HG02759 (cell line): Measurements from ENCODE around the gene TEX35.
A peak's percentile ranks its signal among the peaks of the same experiment; 100 is the strongest.

Experiments
- ATAC-seq: cut with Tn5 transposase; IDR thresholded peaks from one replicate; pipeline ENCODE4 v1.9.1; 2021; ENCODE audit warnings: mild to moderate bottlenecking, moderate library complexity; ENCODE audit not compliant: unreplicated experiment

The TEX35 gene

DNA sequence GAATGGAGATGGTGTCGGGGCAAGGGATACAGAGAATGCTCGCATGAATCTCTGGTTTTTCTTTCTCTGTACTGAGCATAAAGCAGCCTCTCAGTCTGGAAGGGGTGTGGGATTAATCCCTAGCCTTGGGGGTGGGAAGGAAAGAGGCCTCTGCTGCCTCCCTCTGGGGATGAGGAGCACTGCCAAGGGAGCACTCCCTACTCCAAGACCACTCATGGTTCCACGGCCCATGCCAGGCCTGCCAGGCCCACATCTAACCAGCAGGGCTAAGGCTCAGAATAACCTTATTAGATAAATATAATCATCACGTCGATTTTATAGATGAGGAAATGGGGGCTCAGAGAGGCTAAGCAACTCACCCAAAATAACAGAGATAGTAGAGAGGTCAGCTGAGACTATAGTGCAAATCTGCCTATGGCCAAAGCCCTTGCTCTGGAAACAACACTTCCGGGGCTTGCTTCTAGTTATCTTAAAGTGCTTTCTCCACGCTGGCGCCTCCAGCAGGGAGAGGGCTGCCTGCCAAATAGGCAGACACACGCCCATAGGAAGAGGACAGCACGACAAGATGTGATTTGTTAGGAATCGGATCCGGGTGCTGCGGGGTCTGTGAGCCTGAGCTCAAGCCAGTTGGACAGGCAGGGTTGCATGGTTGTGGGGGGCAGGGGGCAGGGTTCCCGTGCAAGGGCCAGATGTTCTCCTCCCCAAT is 522 bp downstream of the TEX35 start:
- ATAC-seq, result no peak

DNA sequence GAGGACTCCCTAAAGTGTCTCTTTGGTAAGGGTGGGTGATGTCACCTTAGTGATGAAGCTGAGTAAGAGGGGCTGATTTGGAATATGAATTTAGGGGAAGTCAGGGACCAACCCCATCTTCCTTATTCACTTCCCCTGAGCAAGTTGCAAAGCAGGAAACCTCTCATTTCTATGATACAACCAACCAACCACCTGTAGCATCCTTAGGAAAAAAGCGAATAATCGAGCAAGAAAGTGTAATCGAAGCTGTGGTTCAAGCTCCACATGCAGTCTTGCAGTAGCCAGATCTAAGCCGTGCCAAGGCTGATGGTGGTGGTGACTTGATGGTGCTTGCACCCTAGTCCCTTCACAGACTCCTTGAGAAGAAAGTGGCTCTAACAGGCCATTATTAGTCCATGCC is 3.2 kb downstream of the TEX35 start:
- ATAC-seq, result no peak

DNA sequence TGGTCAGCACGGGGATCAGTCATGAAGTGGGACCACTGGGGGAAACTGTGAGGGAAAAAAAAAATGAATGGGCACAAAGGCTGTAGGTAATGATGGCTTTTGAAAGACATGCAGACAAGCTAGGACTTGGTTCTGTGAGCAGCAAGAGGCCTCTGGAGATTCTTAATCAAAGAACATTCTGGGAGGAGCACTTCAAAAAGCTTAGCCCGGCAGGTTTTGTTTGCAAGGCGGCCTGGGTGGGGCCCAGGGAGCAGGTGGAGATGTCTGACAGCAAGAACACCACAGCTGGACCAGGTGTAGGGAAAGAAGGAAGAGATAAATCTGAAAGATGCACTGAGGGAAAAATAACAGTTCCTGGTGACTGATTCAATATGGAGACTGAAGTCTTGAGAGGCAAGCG is 6.0 kb downstream of the TEX35 start:
- no peak for ATAC-seq

DNA sequence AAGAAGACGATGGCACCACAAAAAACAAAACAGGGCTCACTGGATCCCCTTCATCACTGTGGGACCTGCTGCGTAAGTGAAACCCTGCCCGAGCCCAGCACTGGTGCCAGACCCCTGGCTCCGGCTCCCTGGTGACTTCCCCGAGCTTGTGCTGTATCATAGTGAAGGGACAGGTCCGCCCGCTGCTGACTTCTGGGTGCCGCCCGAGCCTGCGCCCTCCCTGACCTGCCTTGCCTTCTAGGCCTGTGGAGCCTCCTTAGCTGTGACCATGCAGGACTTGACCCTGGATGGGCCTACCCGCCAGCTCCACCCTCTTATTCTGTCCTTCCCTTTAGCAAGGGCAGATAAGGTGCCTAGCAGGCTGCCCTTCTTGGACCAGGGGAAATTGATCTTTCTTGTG is 7.9 kb downstream of the TEX35 start:
- no peak for ATAC-seq

DNA sequence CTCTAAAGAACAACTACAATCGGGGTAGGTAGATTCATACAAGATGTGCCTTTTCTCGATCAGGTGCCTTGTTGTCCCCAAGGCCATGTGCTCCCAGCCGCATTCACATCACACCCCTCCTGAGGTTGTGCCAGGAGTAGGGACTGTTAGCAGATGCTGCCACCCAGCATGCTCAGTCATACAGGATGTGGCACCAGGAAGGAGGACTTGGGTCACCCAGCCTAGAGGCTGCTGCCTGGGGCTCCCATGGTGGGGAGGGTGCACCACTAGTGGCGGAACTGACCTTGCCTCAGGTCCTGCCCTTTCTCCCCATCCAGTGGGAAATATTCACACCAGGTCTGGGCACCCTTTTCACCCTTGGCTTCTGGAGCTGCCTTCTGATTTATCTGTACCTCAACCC is 8.3 kb downstream of the TEX35 start:
- no peak for ATAC-seq

DNA sequence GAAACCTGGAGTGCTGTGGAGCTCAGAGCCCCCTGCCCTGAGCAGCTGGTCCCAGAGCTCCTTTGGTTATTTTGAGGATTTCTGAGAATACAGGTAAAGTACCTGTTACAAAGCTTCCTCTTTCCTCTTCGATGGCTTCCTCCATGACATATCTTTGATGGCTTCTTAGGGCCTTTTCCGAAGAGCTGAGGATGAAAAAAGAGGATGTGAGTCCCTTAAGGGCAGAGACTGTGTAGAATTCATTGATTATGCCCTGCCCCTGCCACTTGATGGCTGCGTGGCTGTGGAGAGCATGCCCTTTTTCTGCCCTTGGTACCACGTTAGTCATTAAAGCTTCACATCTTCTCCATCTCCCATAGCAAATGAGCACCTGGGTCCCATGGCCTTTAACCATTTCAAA is 14.2 kb downstream of the TEX35 start:
- no peak for ATAC-seq

DNA sequence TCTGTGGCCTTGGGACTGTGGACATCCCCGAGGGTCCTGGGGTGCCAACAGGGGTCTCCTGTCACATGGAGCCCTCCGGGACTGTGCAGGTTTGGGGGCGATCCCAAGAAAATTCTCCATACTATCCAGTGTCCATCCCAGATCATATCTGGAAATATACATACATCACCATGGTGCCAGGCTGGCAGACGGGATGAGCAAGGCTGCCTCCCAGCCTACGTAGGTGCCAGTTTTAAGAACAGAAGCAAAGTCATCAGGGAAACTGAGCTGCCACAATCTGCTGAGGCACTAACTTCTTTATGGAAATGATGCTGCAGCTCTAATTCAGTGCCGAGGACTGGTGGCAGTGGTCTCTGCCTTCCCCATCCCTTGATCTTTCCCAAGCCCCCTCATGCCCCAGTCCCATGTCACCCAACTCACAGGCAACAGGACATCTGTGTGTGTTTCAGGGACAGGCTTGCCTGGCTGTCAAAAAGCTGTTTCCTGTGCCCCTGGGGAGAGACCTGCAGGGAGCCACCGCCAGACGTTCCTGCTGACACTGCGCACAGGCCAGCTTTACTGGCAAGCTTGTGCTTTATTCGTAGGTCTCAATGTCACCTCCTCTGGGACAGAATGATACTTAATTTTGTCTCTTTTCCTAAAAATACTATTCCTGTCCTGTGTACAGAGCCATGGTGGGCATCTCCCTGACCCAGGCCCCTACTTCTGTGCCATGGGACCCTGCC is 15.5 kb downstream of the TEX35 start:
- ATAC-seq, result no peak

DNA sequence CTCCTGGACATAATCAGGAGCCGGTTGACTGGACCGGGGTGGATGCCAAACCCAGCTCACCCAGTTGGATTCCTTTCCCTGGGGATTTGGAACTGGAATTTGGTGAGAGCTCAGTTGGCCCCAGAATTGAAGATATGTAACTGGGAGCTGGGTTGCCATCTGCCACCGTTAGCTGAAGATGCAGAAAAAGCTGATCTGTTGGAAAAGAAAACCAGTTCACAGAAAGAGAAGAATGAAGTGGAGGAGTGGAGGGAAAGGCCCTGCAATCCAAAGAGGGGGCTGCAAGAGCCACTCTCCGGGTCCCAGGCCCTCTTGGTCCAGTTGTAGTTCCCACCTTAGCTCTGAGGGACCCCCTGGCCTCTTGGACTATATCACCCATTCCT is 16.0 kb downstream of the TEX35 start:
- no peak for ATAC-seq

DNA sequence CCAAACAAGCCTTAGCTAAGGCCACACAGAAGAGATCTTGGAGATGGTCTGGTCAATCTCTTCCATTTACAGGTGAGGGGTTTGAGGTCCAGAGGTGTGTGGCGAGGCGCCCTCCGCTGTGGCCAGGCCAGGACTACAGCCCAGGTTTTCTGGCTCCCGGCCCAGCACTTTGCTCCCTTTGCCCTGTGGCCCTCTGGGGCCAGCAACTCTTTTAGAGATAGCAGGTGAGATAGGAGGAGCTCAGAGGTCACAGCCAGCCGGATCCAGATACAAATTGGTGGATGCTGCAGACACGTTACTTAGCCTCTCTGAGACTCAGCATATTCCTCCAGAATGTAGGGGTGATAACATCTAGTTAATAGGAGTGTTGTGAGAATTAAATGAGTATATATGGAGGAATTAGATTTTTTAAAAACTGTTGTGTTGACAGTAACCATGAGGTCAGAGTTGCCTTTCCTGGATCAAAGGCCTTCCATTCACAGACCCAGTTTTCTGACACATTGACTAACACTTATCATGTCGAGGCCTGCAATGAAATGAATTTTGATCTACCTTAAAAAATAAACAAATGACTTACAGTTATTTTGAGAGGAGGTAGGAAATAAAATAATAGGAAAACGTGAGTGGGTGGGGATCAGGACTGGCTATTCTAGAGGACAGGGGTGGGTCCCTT is 16.6 kb downstream of the TEX35 start:
- no peak for ATAC-seq

DNA sequence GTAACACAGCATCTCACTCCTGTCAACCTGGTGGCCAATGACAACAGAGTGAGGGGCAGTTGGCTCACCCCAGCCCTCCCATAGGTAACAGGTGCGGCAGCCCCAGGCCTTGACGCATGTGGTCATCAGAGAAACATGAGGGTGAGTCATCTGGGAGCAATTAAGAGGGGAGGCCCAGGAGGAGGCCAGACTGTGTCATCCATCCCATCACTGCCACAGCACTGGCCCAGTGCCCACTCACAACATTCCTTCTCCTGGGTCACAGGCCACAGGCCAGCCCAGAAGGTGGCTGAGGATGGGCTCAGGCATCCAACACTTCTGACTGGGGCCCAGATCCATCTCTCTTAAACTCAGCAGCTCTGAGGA is 17.1 kb downstream of the TEX35 start:
- ATAC-seq, result no peak

DNA sequence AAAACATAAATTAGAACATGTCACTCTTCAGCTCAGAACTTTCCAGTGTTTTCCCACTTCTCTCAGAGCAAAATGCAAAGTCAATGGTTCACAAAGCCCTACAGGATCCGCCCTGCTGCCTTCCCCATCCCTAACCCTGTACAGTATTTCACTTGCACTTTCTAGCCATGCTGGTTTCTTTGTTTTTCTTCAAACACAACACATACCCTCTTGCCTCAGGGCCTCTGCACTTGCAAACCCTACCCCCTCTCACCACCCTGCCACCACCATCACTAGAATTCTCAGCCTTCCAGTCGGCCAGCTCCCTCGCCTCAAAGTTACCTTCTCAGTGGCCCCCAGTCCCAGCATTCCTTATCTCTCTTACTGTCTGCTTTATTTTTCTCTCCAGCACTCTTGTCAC is 17.6 kb downstream of the TEX35 start:
- no peak for ATAC-seq

DNA sequence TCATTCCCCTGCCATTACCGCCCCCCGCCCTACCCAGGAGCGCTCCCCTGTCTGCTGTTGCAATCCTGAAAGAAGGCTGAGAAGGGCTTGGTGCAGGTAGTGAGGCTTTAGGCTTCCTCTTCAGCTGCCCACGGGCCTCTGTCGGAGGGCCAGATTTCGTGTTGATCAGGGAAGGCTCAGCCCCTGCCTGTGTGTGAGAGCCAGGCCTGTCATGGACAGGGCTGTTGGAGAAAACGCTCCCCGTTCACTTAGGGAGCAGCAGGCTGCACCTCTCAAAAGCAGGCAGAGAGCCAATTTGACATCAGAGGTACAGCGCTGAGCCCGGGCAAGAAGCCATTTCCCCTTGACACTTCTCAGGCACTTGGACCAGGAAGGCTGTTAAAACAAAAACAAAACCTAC is 19.0 kb downstream of the TEX35 start:
- peak; percentile 20 for ATAC-seq

DNA sequence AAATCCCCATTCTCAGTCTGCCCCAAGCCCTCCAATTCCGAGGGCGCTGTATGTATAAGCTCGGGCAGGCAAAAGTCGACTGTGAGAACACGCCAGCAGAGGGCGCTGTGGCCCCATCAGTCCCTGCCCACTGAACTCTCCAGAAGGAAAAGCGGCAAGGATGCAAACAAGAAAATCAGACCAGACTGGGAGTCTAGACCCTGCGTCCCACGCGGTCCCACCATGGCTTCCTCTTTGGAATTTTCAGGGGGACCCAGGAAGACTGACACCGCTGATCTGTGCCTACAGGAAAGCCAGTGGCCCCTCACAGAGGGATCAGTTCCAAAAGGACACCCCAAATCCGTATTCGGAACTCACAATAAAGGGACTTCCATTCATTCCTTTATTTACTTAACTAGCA is 19.5 kb downstream of the TEX35 start:
- ATAC-seq, result peak; percentile 89

DNA sequence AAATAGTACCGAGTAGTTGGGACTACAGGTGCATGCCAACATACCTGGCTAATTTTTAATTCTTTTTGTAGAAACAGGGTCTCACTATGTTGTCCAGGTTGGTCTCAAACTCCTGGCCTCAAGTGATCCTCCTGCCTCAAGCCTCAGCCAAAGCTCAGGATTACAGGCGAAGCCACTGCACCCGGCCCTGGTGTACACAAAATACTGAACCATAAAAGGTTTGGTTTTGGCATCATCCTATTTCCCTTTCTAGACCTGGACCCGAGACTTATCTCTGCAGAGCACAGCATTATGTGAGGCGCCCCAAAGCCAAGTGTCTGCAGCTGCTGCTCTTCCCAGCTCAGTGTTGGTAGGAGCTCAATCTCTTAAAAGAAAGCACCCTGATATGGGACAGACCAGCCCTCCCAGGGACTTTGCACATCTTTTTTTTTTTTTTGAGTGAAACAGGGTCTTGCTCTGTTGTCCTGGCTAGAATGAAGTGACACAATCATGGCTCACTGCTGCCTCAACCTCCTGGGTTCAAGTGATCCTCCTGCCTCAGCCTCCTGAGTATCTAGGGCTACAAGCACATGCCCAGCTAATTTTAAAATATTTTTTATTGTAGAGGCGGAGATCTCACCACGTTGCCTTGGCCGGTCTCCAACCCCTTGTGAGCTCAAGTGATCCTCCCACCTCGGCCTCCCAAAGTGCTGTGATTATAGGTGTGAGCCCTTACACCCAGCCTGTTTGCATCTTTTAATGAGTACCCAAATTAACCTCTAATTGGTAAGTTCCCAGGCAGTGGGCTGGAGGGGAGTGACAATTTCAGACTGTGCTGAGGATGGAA is 20.4 kb downstream of the TEX35 start:
- ATAC-seq, result no peak

DNA sequence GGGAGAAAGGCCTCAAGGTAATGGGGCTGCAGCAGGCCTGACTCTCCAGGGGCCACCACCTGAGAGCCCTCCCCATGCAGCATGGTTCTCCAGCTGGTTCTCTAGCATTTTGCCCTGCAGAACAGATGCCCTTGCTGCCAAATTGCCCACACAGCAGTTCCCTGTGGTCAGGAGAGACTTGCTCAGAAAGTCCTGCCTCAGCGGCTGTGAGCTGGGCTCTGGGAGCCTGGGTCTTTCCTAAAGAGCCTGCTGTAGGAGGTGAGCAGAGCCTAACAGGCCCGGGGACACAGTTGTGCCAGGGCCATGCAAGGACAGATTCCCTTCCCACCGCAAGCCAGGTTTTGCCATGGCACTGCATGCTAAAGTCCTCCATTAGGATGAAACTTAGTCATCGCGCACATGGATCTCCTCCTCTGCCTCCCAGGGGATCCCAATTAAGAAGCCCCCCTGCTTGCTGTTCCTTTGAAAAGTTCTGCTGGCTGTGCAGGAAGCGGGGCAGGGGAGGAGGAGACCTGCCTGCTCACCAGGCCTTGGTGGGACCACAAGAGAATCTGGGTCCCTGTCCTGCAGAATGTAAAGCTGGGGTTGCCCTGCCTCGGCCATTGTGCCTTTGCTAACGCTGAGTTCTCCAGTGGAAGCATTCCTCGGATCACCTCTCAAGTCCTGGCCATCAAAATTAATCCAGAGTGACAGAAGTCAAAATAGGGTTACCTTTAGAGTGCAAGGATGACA is 21.4 kb downstream of the TEX35 start:
- ATAC-seq, result no peak

DNA sequence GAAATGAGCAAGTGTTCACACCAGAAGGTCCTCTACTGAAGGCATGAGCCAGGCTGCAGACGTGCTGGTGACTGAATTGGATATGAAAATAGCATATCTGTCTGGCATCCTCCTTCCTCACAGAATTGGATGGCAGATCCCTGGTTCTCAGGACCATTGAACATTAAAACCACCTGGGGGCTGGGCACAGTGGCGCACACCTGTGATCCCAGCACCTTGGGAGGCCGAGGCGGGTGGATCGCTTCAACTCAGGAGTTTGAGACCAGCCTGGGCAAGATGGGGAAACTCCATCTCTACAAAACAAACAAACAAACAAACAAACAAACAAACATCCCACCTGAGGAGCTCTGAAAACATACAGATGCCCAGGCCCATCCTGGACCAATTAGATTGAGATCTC is 23.4 kb downstream of the TEX35 start:
- ATAC-seq, result no peak

DNA sequence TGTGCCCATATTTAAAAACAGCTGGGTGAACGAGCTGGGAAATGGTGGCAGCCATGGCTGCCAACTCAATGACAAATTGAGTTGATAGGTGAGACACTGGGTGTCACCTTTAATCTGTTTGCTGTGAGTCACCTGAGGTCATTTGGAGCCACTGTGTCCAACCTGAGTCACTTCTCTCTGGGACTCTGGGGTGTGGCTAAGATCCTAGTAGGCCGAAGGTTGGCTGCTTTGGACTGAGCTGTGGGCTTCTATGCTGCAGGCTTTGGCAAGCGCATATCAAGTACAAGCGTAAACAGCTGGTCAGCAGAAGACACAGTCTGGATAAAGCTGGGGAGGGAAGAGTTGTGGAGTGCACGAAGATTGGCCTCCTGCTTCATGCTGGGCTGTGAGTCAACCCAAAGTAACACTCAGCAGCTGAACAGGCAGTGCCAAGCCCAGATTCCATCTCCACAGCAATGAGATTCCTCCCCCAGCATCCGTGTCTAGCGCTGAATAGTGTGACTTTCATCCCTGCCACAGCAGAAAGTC is 24.0 kb downstream of the TEX35 start:
- no peak for ATAC-seq

DNA sequence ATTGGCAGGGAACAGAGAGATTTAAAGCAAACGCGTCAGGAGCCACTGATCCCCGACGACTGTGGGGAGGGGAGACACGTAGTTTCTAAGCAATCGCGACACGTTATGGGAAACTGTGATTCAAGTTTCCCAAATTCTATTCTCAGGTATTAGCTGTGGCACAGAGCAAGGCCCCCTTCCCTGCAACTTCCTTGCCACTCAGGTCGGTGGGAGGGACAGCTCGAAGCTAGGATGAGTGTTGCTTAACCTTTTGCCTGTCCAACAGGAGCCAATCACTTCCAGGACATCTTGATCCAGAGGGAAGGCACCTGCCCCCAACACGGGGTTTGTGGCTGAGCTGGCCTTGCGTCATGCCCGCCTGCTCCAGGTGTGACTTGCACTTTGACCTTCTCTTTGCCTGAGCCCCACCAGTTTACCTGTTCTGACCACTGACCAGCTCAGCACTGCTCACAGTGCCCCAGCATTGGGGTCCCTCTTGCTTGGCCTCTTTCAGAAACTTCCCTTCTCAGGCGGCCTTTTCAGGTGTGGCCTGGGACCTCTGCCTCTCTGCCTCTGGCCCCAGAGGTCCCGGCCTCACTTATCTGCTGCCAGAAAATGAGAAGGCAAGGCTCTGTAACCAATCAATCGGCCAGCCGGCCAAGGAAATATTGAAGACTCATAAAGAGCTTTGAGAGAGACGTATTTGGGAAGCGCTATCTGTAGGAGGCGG is 24.6 kb downstream of the TEX35 start:
- ATAC-seq, result no peak

DNA sequence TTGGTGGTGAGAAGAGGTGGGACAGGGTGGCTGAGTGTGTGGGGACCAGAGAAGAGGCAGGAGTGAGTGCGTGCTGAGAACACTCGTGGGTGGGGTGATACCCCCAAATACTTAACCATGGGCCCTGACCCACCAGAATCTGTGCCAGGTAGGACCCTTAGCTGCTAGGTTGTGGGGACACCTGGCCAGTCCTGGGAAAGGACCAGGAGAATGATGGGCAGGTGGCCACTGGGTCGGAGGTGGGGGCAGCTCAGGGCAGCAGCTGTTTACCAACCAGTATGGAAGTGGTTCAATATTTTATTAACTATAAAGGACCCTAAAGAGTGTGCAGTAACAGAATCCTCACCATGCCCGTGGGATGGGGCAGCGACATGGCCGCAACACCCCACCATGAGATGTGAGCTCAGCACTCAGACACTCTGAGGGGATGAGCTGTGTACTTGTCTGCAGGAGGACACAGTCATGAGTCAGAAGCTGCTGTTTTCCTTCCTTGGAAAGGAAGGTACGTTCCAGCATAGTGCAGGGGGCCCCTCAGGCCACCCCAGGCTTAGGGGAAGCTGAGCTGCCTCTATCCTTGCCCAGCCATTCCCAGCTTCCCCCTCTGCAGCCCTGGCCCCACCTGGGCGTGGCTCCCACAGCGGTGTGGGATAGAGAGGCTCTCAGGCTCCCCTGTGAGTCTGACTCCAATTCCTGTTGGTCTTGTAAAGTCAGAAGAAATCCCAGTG is 25.4 kb downstream of the TEX35 start:
- ATAC-seq, result no peak
